Renal cortical epithelial cell (primary cell): Measurements from ENCODE around the gene PLCG2. TPM values are rescaled to one million over a fixed set of nuclear protein-coding genes. Genes with fewer than 3 reads are reported as not detected.
"Not testable (repeated sequence)": the region's sequence is repeated elsewhere in the genome, so short reads cannot be mapped to it uniquely, and the experiment has no call there.

Source experiments
- DNase-seq: peaks from one replicate; pipeline ENCODE4 v3.0.0-alpha.2; 2011; ENCODE audit warnings: low read depth
- total RNA-seq: library from RNA; depleted of rRNA; stranded (reverse); fragments of >200 nt; gene quantifications from 2 replicates; pipeline ENCODE4 v1.2.3, GENCODE V29; 2014

The PLCG2 gene
- total RNA-seq, 1 donor from 2014 or later, result 20.5 TPM

- no peak for DNase-seq
Measured at GRCh38 chr16:81754858-81755257, 24.2 kb upstream of the PLCG2 start.

- no peak for DNase-seq
Measured at GRCh38 chr16:81755915-81756614, 23.0 kb upstream of the PLCG2 start.

GRCh38 chr16:81756615-81757356 lies 22.3 kb upstream of the PLCG2 start:
- DNase-seq, result no peak

GRCh38 chr16:81758376-81758775 lies 20.7 kb upstream of the PLCG2 start:
- peak; percentile 60 for DNase-seq

- DNase-seq, result not testable (repeated sequence)
Measured at GRCh38 chr16:81762322-81762721, 16.8 kb upstream of the PLCG2 start.

GRCh38 chr16:81765111-81765919 lies 13.8 kb upstream of the PLCG2 start:
- DNase-seq, result no peak

GRCh38 chr16:81765969-81766368 lies 13.1 kb upstream of the PLCG2 start:
- no peak for DNase-seq

GRCh38 chr16:81767987-81768592 lies 11.0 kb upstream of the PLCG2 start:
- DNase-seq, result peak; percentile 59

GRCh38 chr16:81770008-81770407 lies 9.1 kb upstream of the PLCG2 start:
- no peak for DNase-seq

- DNase-seq, result peak; percentile 16
Measured at GRCh38 chr16:81774348-81774747, 4.7 kb upstream of the PLCG2 start.

GRCh38 chr16:81775570-81775969 lies 3.5 kb upstream of the PLCG2 start:
- DNase-seq, result no peak

- DNase-seq, result no peak
Measured at GRCh38 chr16:81778231-81778630, 860 bp upstream of the PLCG2 start.

- no peak for DNase-seq
Measured at GRCh38 chr16:81779536-81780320, 637 bp downstream of the PLCG2 start.

GRCh38 chr16:81780350-81780749 lies 1.3 kb downstream of the PLCG2 start:
- DNase-seq, result no peak

- DNase-seq, result no peak
Measured at GRCh38 chr16:81782236-81782635, 3.1 kb downstream of the PLCG2 start.

GRCh38 chr16:81784072-81784795 lies 5.1 kb downstream of the PLCG2 start:
- no peak for DNase-seq

- no peak for DNase-seq
Measured at GRCh38 chr16:81785138-81785924, 6.2 kb downstream of the PLCG2 start.

- peak; percentile 38 for DNase-seq
Measured at GRCh38 chr16:81786321-81786720, 7.2 kb downstream of the PLCG2 start.

- peak; percentile 11 for DNase-seq
Measured at GRCh38 chr16:81786868-81787267, 7.8 kb downstream of the PLCG2 start.

- no peak for DNase-seq
Measured at GRCh38 chr16:81787659-81788058, 8.6 kb downstream of the PLCG2 start.
